Activated naive CD4-positive, alpha-beta T cell treated with anti-CD3 and anti-CD28 coated beads for 36 hours (primary cell): Measurements from ENCODE around the gene IHH. TPM values are rescaled to one million over a fixed set of nuclear protein-coding genes. Genes with fewer than 3 reads are reported as not detected.

Experiments used
- CTCF ChIA-PET: fragments of 350-600 bp; sonication (Branson Sonifier 250); formaldehyde crosslinking; loops from one replicate; lab custom pipeline; 2021; ENCODE audit warnings: antibody characterized with exemption; lab: Charles Lee
- DNase-seq: peaks from one replicate; pipeline ENCODE4 v3.0.0-alpha.2; 2020
- H3K27ac Mint-ChIP-seq: one replicate; pipeline ENCODE4 v1.8.0; 2021; ENCODE audit warnings: mild to moderate bottlenecking, mixed read lengths
- H3K27me3 Mint-ChIP-seq: one replicate; pipeline ENCODE4 v1.8.0; 2021; ENCODE audit warnings: low read depth, mixed read lengths
- H3K36me3 Mint-ChIP-seq: one replicate; pipeline ENCODE4 v1.8.0; 2021; ENCODE audit warnings: low read depth, mixed read lengths
- H3K4me1 Mint-ChIP-seq: one replicate; pipeline ENCODE4 v1.8.0; 2021; ENCODE audit warnings: low read depth, mixed read lengths
- H3K4me3 Mint-ChIP-seq: one replicate; pipeline ENCODE4 v1.8.0; 2021; ENCODE audit warnings: mild to moderate bottlenecking, moderate library complexity, mixed read lengths
- H3K9me3 Mint-ChIP-seq: one replicate; pipeline ENCODE4 v1.8.0; 2021; ENCODE audit warnings: mixed read lengths
- intact Hi-C: fragments of 100-400 bp; cut with micrococcal nuclease; formaldehyde crosslinking; loops from one replicate; pipeline ENCODE4 v1.15.1; 2023
- total RNA-seq, 2 experiments: library from RNA; stranded (reverse); gene quantifications; one replicate each; pipeline ENCODE4 v1.2.3, GENCODE V29; 2021

IHH gene
- total RNA-seq, 2 experiments from 2014 or later: not detected

DNA sequence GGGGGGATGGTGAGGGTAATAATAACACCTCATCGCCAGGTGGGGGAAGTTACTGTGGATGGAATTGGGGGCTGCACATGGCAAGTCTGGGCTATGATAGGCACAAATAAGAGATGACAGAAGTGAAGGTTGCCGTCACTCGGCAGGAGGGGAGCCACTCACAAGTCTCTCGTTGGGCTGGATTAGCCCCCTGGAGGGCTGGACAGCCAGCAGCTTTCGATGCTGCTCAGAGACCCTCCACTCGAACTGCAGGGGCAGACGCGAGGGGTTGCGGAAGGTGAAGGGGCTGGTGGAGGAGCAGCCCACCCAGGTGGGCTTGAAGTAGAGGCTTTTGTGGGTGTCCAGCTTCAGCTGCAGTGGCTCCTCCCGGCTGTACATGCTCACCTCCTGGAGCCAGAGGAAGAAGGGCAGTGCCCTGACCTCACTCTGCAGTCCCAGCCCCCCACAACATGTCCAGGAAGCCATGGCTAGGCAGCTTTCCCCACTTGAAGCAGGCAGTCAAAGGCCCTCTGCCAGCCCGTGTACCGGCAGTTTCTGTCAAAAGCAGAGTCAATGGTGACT is 37.6 kb downstream of the IHH start:
- no peak overlapping the region for H3K4me3 Mint-ChIP-seq
- CTCF ChIA-PET: interaction anchor here (0.6 kb wide), 1 partner anchor 11 kb away, joined by 3 read pairs; no protein-coding TSS in a partner anchor
- no peaks in the 10 kb centered on the region for H3K4me1 Mint-ChIP-seq
- DNase-seq: no peak
- H3K27ac Mint-ChIP-seq: no peak overlapping the region
- H3K36me3 Mint-ChIP-seq: no peaks in the 10 kb centered on the region
- intact Hi-C loops: no loop called here
- no peaks in the 10 kb centered on the region for H3K27me3 Mint-ChIP-seq
- no peaks in the 10 kb centered on the region for H3K9me3 Mint-ChIP-seq

DNA sequence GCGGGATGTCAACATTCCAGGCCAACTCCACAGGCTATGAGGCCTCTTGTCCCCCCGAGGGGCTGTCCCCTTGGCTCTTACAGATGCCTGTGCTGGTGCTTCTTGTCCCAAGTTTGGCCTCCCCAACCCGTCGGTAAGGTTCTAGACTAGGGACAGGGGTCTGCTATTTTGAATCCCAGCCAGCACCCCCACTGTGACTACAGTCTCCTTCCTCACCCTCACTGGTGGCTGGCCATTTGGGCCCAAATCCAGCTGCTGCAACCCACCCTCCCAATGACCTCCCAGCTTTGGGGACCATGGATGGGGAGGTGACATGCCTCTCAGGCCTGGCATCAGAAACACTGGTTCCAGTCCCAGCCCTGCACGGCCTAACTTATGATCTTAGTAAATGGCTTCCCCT is 38.1 kb downstream of the IHH start:
- H3K4me1 Mint-ChIP-seq: no peaks in the 10 kb centered on the region
- DNase-seq: no peak
- intact Hi-C loops: no loop called here
- no peak overlapping the region for H3K27ac Mint-ChIP-seq
- no peaks in the 10 kb centered on the region for H3K36me3 Mint-ChIP-seq
- H3K4me3 Mint-ChIP-seq: no peak overlapping the region
- no peaks in the 10 kb centered on the region for H3K27me3 Mint-ChIP-seq
- H3K9me3 Mint-ChIP-seq: no peaks in the 10 kb centered on the region
- CTCF ChIA-PET: no interaction called here

DNA sequence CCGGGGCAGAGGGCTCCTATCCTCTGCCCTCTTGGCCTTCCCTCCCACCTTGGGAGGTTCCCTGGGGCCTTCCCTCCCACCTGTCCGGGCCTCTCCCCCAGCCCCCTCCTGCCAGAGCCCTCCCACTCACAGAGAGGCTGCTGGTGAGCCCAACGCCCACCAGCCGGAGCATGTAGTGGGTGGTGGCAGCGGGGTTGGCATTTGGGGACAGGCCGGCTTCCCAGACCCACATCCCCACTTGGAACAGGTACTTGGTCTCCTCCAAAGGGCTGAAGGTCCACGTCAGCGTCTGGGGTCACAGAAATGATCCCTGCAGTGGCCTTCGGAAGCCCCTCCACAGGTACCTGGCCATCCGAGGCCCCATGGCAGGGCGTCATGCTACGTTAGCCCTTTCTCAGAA is 38.7 kb downstream of the IHH start:
- H3K9me3 Mint-ChIP-seq: no peaks in the 10 kb centered on the region
- H3K4me1 Mint-ChIP-seq: no peaks in the 10 kb centered on the region
- no peaks in the 10 kb centered on the region for H3K27me3 Mint-ChIP-seq
- no peaks in the 10 kb centered on the region for H3K36me3 Mint-ChIP-seq
- no peak overlapping the region for H3K27ac Mint-ChIP-seq
- intact Hi-C loops: no loop called here
- DNase-seq: no peak
- CTCF ChIA-PET: interaction anchor here (1.1 kb wide), 1 partner anchor 8 kb away, joined by 3 read pairs; no protein-coding TSS in a partner anchor
- no peak overlapping the region for H3K4me3 Mint-ChIP-seq

GRCh38 chr2:219021591-219021990 is 39.1 kb downstream of the IHH start:
- CTCF ChIA-PET: interaction anchor here (1.1 kb wide), 1 partner anchor 8 kb away, joined by 3 read pairs; no protein-coding TSS in a partner anchor
- intact Hi-C loops: no loop called here
- no peaks in the 10 kb centered on the region for H3K4me1 Mint-ChIP-seq
- no peak for DNase-seq
- H3K4me3 Mint-ChIP-seq: no peak overlapping the region
- no peaks in the 10 kb centered on the region for H3K9me3 Mint-ChIP-seq
- no peaks in the 10 kb centered on the region for H3K36me3 Mint-ChIP-seq
- peaks cover under 1% of the 10 kb centered on the region for H3K27me3 Mint-ChIP-seq
- no peak overlapping the region for H3K27ac Mint-ChIP-seq

DNA sequence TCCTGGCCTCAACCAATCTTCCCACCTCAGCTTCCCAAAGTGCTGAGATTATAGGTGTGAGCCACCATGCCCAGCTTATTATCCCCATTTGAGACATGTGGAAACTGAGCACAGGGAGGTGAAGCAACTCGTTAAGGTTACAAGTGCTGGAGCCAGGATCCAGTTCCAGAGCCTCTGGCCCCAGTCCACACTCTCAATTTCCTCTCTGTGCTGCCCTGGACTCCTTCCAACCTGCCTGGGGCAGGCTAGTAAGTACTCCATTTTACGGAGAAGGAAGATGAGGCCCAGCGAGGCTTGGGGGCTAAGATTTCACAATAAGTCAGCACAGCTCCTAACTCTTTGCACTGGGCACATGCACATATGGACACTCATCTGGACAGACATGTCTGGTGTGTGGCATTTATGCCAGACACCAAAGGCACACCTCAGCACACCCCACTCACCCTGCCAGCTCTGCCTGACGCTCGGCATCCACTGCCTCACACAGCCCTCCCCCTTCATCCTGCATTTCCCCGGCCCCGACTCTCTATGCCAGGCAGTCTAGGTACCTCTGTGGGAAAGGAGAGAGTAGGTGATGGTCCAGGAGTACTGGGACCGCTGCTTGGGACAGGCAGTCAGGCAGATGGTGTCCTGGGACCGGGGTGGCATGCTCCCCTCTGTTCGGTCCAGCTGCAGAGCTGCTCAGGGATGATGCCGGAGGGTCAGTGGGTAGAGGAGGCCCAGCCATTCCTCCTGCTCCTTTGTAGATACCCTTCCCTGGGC is 39.9 kb downstream of the IHH start:
- Mint-ChIP-seq H3K27ac (no peak overlapping the region), H3K36me3 (no peaks in the 10 kb centered on the region), H3K4me1 (no peaks in the 10 kb centered on the region), H3K9me3 (no peaks in the 10 kb centered on the region), H3K27me3 (peaks cover 2% of the 10 kb centered on the region), H3K4me3 (no peak overlapping the region)
- no peak for DNase-seq
- CTCF ChIA-PET: interaction anchor here (0.8 to 1.1 kb wide), 4 partner anchors 9 to 12 kb away, joined by 3 to 4 read pairs (median 4); no protein-coding TSS in a partner anchor
- intact Hi-C loops: no loop called here

DNA sequence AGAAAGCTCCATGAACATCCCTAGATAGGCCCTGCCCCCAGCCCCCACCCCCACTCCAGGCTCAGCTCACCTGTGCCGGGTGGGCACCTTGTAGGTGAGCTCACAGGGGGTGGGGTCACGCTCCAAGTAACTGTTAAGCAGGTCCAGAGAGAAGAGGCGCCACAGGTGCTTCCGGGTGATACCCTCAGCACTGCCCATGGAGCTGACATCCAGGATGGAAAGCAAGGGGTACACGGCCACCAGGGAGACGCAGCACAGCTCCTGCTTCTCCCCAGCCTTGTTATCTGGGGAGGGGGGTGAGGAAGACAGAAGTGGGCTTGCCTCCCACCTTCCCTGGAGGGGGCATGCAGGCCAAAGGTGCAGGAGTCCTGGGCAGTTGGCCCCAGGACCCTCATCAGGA is 41.3 kb downstream of the IHH start:
- H3K4me3 Mint-ChIP-seq: no peak overlapping the region
- CTCF ChIA-PET: interaction anchor here (1.0 to 2.7 kb wide), 2 partner anchors 11 kb away, joined by 6 to 16 read pairs; no protein-coding TSS in a partner anchor
- H3K27ac Mint-ChIP-seq: no peak overlapping the region
- H3K9me3 Mint-ChIP-seq: no peaks in the 10 kb centered on the region
- H3K27me3 Mint-ChIP-seq: peaks cover 2% of the 10 kb centered on the region
- no peaks in the 10 kb centered on the region for H3K4me1 Mint-ChIP-seq
- no peak for DNase-seq
- H3K36me3 Mint-ChIP-seq: no peaks in the 10 kb centered on the region
- intact Hi-C loops: no loop called here

DNA sequence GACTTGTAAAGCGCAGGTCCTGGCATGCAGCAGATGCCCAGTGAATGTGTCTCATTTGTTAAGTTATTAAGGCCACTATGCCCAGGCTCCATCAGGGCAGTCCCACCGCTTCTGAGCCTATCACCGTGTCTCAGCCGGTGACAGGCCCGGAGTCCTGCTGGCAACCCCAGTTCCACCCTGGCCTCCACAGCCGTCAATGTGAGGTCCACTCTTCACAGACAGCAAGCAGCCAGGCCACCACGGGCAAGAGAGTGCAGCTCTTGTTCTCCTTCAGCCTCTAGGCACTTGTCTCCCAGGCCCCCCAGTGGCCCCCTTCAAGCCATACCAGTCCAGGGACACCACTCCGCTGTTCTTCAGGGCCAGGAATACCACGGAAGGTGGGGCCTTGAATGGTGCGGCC is 42.0 kb downstream of the IHH start:
- Mint-ChIP-seq H3K36me3 (no peaks in the 10 kb centered on the region), H3K27me3 (peaks cover 2% of the 10 kb centered on the region), H3K4me1 (no peaks in the 10 kb centered on the region), H3K4me3 (no peak overlapping the region), H3K9me3 (no peaks in the 10 kb centered on the region), H3K27ac (no peak overlapping the region)
- CTCF ChIA-PET: interaction anchor here (0.6 to 2.7 kb wide), 3 partner anchors 10 to 73 kb away, joined by 3 to 16 read pairs (median 6); no protein-coding TSS in a partner anchor
- intact Hi-C loops: no loop called here
- no peak for DNase-seq

- no peak for DNase-seq
- H3K27ac Mint-ChIP-seq: no peak overlapping the region
- H3K36me3 Mint-ChIP-seq: no peaks in the 10 kb centered on the region
- CTCF ChIA-PET: interaction anchor here (0.6 to 2.7 kb wide), 2 partner anchors 12 to 74 kb away, joined by 3 to 16 read pairs; no protein-coding TSS in a partner anchor
- intact Hi-C loops: no loop called here
- no peaks in the 10 kb centered on the region for H3K9me3 Mint-ChIP-seq
- peaks cover 5% of the 10 kb centered on the region for H3K27me3 Mint-ChIP-seq
- H3K4me3 Mint-ChIP-seq: no peak overlapping the region
- no peaks in the 10 kb centered on the region for H3K4me1 Mint-ChIP-seq
These were observed 42.4 kb downstream of the IHH start for GRCh38 chr2:219018286-219018685.

GRCh38 chr2:219017201-219017931 is 43.4 kb downstream of the IHH start:
- H3K36me3 Mint-ChIP-seq: no peaks in the 10 kb centered on the region
- H3K4me1 Mint-ChIP-seq: no peaks in the 10 kb centered on the region
- H3K27me3 Mint-ChIP-seq: peaks cover 6% of the 10 kb centered on the region
- H3K9me3 Mint-ChIP-seq: no peaks in the 10 kb centered on the region
- DNase-seq: no peak
- intact Hi-C loops: no loop called here
- H3K27ac Mint-ChIP-seq: no peak overlapping the region
- H3K4me3 Mint-ChIP-seq: no peak overlapping the region
- CTCF ChIA-PET: interaction anchor here (2.7 kb wide), 1 partner anchor 13 kb away, joined by 16 read pairs; no protein-coding TSS in a partner anchor

DNA sequence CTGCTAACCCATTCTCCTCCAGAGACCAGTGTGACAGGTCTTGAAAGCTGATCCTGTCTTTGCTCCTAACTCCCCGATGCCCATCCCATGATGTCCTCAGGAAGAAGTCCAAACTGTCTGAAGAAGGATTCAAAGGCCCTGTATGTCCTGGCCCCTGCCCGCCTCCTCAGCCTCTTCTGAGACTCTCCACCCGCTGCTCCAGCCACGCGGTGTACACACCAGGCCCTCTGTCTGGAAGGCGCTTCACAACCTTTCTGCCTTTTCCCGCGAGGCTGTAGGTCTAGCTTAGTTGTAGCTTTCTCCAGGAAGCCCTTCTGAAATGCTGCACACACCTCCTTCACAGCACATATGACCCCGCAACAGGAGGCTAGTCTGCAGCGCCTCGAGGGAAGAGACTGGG is 44.0 kb downstream of the IHH start:
- Mint-ChIP-seq H3K36me3 (no peaks in the 10 kb centered on the region), H3K27ac (no peak overlapping the region), H3K4me1 (no peaks in the 10 kb centered on the region), H3K4me3 (no peak overlapping the region), H3K9me3 (no peaks in the 10 kb centered on the region), H3K27me3 (peaks cover 6% of the 10 kb centered on the region)
- intact Hi-C loops: no loop called here
- DNase-seq: no peak
- CTCF ChIA-PET: interaction anchor here (2.7 kb wide), 1 partner anchor 14 kb away, joined by 16 read pairs; no protein-coding TSS in a partner anchor

DNA sequence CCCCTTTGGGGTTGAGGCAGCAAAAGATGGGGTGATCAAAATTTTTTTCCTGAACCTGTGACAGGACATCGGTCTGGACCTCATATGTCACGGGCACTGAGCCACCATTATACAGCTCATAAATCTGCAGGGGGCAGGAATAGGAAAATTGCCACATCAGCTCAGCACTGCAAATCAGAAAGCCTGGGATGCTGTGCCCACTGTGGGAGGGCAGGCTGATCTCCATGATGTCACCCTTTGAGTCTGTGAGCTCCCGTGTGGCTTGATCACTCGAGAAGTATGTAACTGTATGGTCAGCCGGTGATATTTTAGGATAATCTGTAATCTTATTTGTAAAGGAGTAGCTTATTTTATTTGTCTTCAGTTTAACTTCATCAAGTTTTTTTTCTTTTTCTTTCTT is 49.8 kb downstream of the IHH start:
- Mint-ChIP-seq H3K4me1 (no peaks in the 10 kb centered on the region), H3K4me3 (no peak overlapping the region), H3K27ac (no peak overlapping the region), H3K9me3 (no peaks in the 10 kb centered on the region), H3K36me3 (no peaks in the 10 kb centered on the region), H3K27me3 (peaks cover 13% of the 10 kb centered on the region)
- CTCF ChIA-PET: interaction anchor here (0.6 to 1.7 kb wide), 16 partner anchors 9 to 628 kb away, joined by 3 to 7 read pairs (median 4); no protein-coding TSS in a partner anchor
- intact Hi-C loops: no loop called here
- no peak for DNase-seq

- CTCF ChIA-PET: interaction anchor here (0.6 to 1.7 kb wide), 11 partner anchors 8 to 627 kb away, joined by 3 to 7 read pairs (median 5); no protein-coding TSS in a partner anchor
- Mint-ChIP-seq H3K9me3 (no peaks in the 10 kb centered on the region), H3K36me3 (no peaks in the 10 kb centered on the region), H3K27me3 (peaks cover 19% of the 10 kb centered on the region), H3K4me3 (no peak overlapping the region), H3K27ac (no peak overlapping the region), H3K4me1 (no peaks in the 10 kb centered on the region)
- intact Hi-C loops: no loop called here
- peak; percentile 41 for DNase-seq
These were observed 50.5 kb downstream of the IHH start for GRCh38 chr2:219010162-219010756.
